OCI-M1 (cell line): ENCODE results near the gene GPD1L.
"Not testable (repeated sequence)": the region's sequence is repeated elsewhere in the genome, so short reads cannot be mapped to it uniquely, and the experiment has no call there.

Experiments
- DNase-seq: peaks from one replicate; lab custom pipeline; 2025; lab: John Stamatoyannopoulos, UW

The GPD1L gene

GRCh38 chr3:32106132-32106928 lies at the start of gene GPD1L:
Gene GPD1L (plus strand): TSS chr3:32106620. CDS start chr3:32106712, 92 bp downstream.
- DNase-seq = peak; percentile 95

GRCh38 chr3:32058465-32058864 lies 48.0 kb upstream of the GPD1L start:
- DNase-seq = not testable (repeated sequence)

GRCh38 chr3:32062950-32063582 lies 43.4 kb upstream of the GPD1L start:
- DNase-seq = no peak

GRCh38 chr3:32066686-32067085 lies 39.7 kb upstream of the GPD1L start:
- DNase-seq = no peak

- DNase-seq = peak; percentile 26
These were observed 32.2 kb upstream of the GPD1L start for GRCh38 chr3:32074194-32074593.

GRCh38 chr3:32076566-32076965 lies 29.9 kb upstream of the GPD1L start:
- no peak for DNase-seq

GRCh38 chr3:32077260-32078084 lies 28.9 kb upstream of the GPD1L start:
- DNase-seq = no peak

GRCh38 chr3:32078085-32078634 lies 28.3 kb upstream of the GPD1L start:
- DNase-seq = no peak

GRCh38 chr3:32078864-32079263 lies 27.6 kb upstream of the GPD1L start:
- DNase-seq = no peak

- peak; percentile 32 for DNase-seq
These were observed 23.7 kb upstream of the GPD1L start for GRCh38 chr3:32082721-32083120.

- no peak for DNase-seq
These were observed 22.6 kb upstream of the GPD1L start for GRCh38 chr3:32083702-32084270.

- DNase-seq = no peak
These were observed 21.6 kb upstream of the GPD1L start for GRCh38 chr3:32084870-32085269.

- DNase-seq = no peak
These were observed 20.0 kb upstream of the GPD1L start for GRCh38 chr3:32086464-32086863.

- DNase-seq = no peak
These were observed 16.9 kb upstream of the GPD1L start for GRCh38 chr3:32089476-32089875.

- no peak for DNase-seq
These were observed 13.2 kb upstream of the GPD1L start for GRCh38 chr3:32093204-32093603.

- no peak for DNase-seq
These were observed 11.0 kb upstream of the GPD1L start for GRCh38 chr3:32095431-32095830.

- DNase-seq = peak; percentile 33
These were observed 8.7 kb upstream of the GPD1L start for GRCh38 chr3:32097768-32098167.

- DNase-seq = no peak
These were observed 7.9 kb upstream of the GPD1L start for GRCh38 chr3:32098528-32098927.

- no peak for DNase-seq
These were observed 6.0 kb upstream of the GPD1L start for GRCh38 chr3:32100465-32100864.

- no peak for DNase-seq
These were observed 4.1 kb upstream of the GPD1L start for GRCh38 chr3:32102289-32102688.

GRCh38 chr3:32104492-32104891 lies 1.9 kb upstream of the GPD1L start:
- no peak for DNase-seq
